Right lobe of liver (tissue), 6 donors: ENCODE data around the gene COL23A1. TPM values are rescaled to one million over a fixed set of nuclear protein-coding genes. Genes with fewer than 3 reads are reported as not detected.

ENCODE experiments used
- ATAC-seq, 4 donors: fragments of 200-7000 bp; cut with Tn5 transposase; one replicate each; pipeline ENCODE4 v1.9.1; 2020; ENCODE audit warnings: mild to moderate bottlenecking in 4 of 4, moderate library complexity in 4 of 4
- DNase-seq, 3 donors: peaks; one replicate each; pipeline ENCODE4 v3.0.0-alpha.2; 2020
- H3K27ac ChIP-seq, 3 donors: fragments of 200-600 bp; one replicate each; pipeline ENCODE4 v1.8.0; 2022
- H3K27me3 ChIP-seq, 2 donors: fragments of 200-600 bp; one replicate each; pipeline ENCODE4 v1.8.0; 2022
- H3K36me3 ChIP-seq, 4 donors: fragments of 200-600 bp; sonication (generic) in 1 of 4; one replicate each; pipeline versions ENCODE4 v1.5.1 to v1.8.0; 2017 to 2022; ENCODE audit warnings: control low read depth in 1 of 4
- H3K4me1 ChIP-seq, 4 donors: fragments of 200-600 bp; sonication (generic) in 1 of 4; one replicate each; pipeline versions ENCODE4 v1.5.1 to v1.8.0; 2017 to 2022; ENCODE audit warnings: control low read depth in 1 of 4
- H3K4me3 ChIP-seq, 3 donors: fragments of 200-600 bp; one replicate each; pipeline ENCODE4 v1.8.0; 2022
- H3K9me3 ChIP-seq, 4 donors: fragments of 200-600 bp; sonication (generic) in 1 of 4; one replicate each; pipeline versions ENCODE4 v1.5.1 to v1.8.0; 2017 to 2022; ENCODE audit warnings: control low read depth in 1 of 4
- CTCF ChIP-seq, 4 donors: fragments of 200-600 bp in 3 of 4; fragments of 450-650 bp in 1 of 4; IDR thresholded peaks; one replicate each; pipeline versions ENCODE4 v1.5.1 to v1.8.0; 2016 to 2022; ENCODE audit warnings: antibody characterized with exemption in 4 of 4, mild to moderate bottlenecking in 2 of 4
- POLR2A ChIP-seq: fragments of 450-650 bp; IDR thresholded peaks from one replicate; pipeline ENCODE4 v1.6.1; 2017; ENCODE audit warnings: antibody characterized with exemption, mild to moderate bottlenecking
- WGBS: methylation state at CpG from one replicate; pipeline ENCODE4 v1.1.6; 2018; ENCODE audit warnings: low coverage, low lambda C conversion rate; ENCODE audit not compliant: insufficient coverage; ENCODE audit errors: missing lambda C conversion rate; 5-methylcytosine and 5-hydroxymethylcytosine counted together
- intact Hi-C, 2 donors: fragments of 100-400 bp; cut with DNase I; formaldehyde crosslinking; loops; one replicate each; pipeline versions ENCODE4 v1.11.2 to v1.14.1; 2022
- total RNA-seq, 6 experiments: library from RNA; depleted of rRNA in 2 of 6; stranded (reverse); fragments of >200 nt in 2 of 6; fragmentation: NEBNext Ultra II Directional in 3 of 6; extraction: Animal tissue kit (Norgen Biotek cat#: 25700) in 3 of 6; gene quantifications; one replicate each; pipeline versions ENCODE4 v1.1.0 to v1.2.4, GENCODE V29; 2016 to 2023
- donor health status: DM: no; HTN: yes; CAD: no.
- donor health status: DM: no; HTN: no; CAD: no.
- donor health status: DM: no; HTN: no; CAD: no.
- donor health status: DM: no; HTN: yes; CAD: no.
- donor health status: DM: no; HTN: yes; CAD: no.

The COL23A1 gene
- total RNA-seq, 6 experiments from 2014 or later, result 0.25 to 1.2 (median 0.50) TPM

- no peaks in the 10 kb centered on the region for H3K36me3 ChIP-seq
- H3K9me3 ChIP-seq, result no peaks in the 10 kb centered on the region
- intact Hi-C loops, result loop anchor here in 1 of 2 donors (5.0 kb wide), 1 partner anchor 274 kb away; no protein-coding TSS in a partner anchor
- H3K4me1 ChIP-seq, result no peaks in the 10 kb centered on the region
- ATAC-seq (peak; percentile 46 to 69 (median 52)), DNase-seq (no peak)
- H3K27me3 ChIP-seq, result no peaks in the 10 kb centered on the region
- H3K27ac ChIP-seq, result no peak overlapping the region
- no peak for TF ChIP-seq POLR2A
- peak; percentile 45 to 69 (median 58) for TF ChIP-seq CTCF (IDR thresholded peaks at IDR 0.05)
- H3K4me3 ChIP-seq, result no peak overlapping the region
Measured at GRCh38 chr5:178551059-178551458, 39.1 kb downstream of the COL23A1 start.

- no peaks in the 10 kb centered on the region for H3K9me3 ChIP-seq
- DNase-seq, result no peak
- no peak for ATAC-seq
- no peak overlapping the region for H3K4me3 ChIP-seq
- H3K27ac ChIP-seq, result no peak overlapping the region
- no peak for TF ChIP-seq POLR2A
- WGBS, result 64% methylated on average over 8 of the region's 9 CpGs
- intact Hi-C loops, result loop anchor here in 1 of 2 donors (10.0 kb wide), 1 partner anchor 274 kb away; no protein-coding TSS in a partner anchor
- H3K27me3 ChIP-seq, result no peaks in the 10 kb centered on the region
- no peaks in the 10 kb centered on the region for H3K4me1 ChIP-seq
- H3K36me3 ChIP-seq, result no peaks in the 10 kb centered on the region
Measured at GRCh38 chr5:178548746-178549145, 41.4 kb downstream of the COL23A1 start.

GRCh38 chr5:178547753-178548415 lies 42.3 kb downstream of the COL23A1 start:
- TF ChIP-seq POLR2A (no peak), CTCF (IDR thresholded peaks at IDR 0.05) (no peak)
- Histone ChIP-seq H3K4me3 (no peak overlapping the region), H3K27ac (no peak overlapping the region), H3K36me3 (no peaks in the 10 kb centered on the region), H3K9me3 (no peaks in the 10 kb centered on the region), H3K4me1 (no peaks in the 10 kb centered on the region), H3K27me3 (no peaks in the 10 kb centered on the region)
- DNase-seq, result peak in 1 of 3 donors; percentile 21
- intact Hi-C loops, result loop anchor here in 1 of 2 donors (10.0 kb wide), 1 partner anchor 273 kb away; no protein-coding TSS in a partner anchor
- WGBS, result 58% methylated on average over 6 of the region's 6 CpGs
- peak in 1 of 4 donors; percentile 43 for ATAC-seq

- 53% methylated on average over 4 of the region's 12 CpGs for WGBS
- intact Hi-C loops, result loop anchor here in 1 of 2 donors (10.0 kb wide), 1 partner anchor 272 kb away; no protein-coding TSS in a partner anchor
- no peak for TF ChIP-seq POLR2A
- no peak for TF ChIP-seq CTCF (IDR thresholded peaks at IDR 0.05)
- Histone ChIP-seq H3K27ac (no peak overlapping the region), H3K36me3 (no peaks in the 10 kb centered on the region), H3K4me1 (no peaks in the 10 kb centered on the region), H3K4me3 (no peak overlapping the region), H3K9me3 (no peaks in the 10 kb centered on the region), H3K27me3 (no peaks in the 10 kb centered on the region)
- ATAC-seq (no peak), DNase-seq (no peak)
Measured at GRCh38 chr5:178547052-178547666, 43.0 kb downstream of the COL23A1 start.

- TF ChIP-seq POLR2A (no peak), CTCF (IDR thresholded peaks at IDR 0.05) (no peak)
- no peak for ATAC-seq
- Histone ChIP-seq H3K27me3 (no peaks in the 10 kb centered on the region), H3K4me3 (no peak overlapping the region), H3K36me3 (no peaks in the 10 kb centered on the region), H3K9me3 (no peaks in the 10 kb centered on the region), H3K27ac (no peak overlapping the region), H3K4me1 (no peaks in the 10 kb centered on the region)
- WGBS, result 50% methylated on average over 1 of the region's 9 CpGs
- peak in 1 of 3 donors; percentile 27 for DNase-seq
- intact Hi-C loops, result loop anchor here in 1 of 2 donors (10.0 kb wide), 1 partner anchor 272 kb away; no protein-coding TSS in a partner anchor
Measured at GRCh38 chr5:178546675-178547033, 43.5 kb downstream of the COL23A1 start.
